Measurements from ENCODE around the gene NNAT. TPM values are rescaled to one million over a fixed set of nuclear protein-coding genes. Genes with fewer than 3 reads are reported as not detected.

NNAT gene
- total and polyA plus RNA-seq, 12 donors, result 0.24 to 1.1 (median 0.46) TPM; not detected in 5

DNA sequence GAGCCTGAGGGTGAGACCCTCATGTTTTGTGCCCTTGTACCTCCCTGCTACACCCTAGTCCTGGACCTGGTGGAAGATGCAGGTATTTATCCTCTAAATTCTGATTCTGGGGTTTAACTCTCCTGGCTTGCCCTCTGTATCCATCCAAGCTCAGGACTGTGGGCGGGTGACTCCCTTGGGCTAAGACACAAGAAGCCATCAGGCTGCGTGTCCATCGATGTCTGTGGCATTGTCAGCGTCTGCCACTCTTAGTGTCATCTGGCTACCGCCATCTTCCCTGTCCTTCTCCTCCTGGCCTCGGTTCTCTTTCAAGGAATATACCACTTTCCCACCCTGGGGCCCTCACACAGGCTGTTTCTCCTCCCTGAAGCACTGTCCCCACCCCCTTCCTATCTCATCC, 35.5 kb downstream of the NNAT start:
- Histone ChIP-seq H3K36me3 (no peaks in the 10 kb centered on the region), H3K9me3 (no peaks in the 10 kb centered on the region), H3K4me1 (no peaks in the 10 kb centered on the region), H3K27ac (no peak overlapping the region), H3K4me3 (no peak overlapping the region), H3K27me3 (peaks cover 0 to 12% (median 8%) of the 10 kb centered on the region in 7 donors)
- ATAC-seq, result no peak
- TF ChIP-seq, protein P1, sequence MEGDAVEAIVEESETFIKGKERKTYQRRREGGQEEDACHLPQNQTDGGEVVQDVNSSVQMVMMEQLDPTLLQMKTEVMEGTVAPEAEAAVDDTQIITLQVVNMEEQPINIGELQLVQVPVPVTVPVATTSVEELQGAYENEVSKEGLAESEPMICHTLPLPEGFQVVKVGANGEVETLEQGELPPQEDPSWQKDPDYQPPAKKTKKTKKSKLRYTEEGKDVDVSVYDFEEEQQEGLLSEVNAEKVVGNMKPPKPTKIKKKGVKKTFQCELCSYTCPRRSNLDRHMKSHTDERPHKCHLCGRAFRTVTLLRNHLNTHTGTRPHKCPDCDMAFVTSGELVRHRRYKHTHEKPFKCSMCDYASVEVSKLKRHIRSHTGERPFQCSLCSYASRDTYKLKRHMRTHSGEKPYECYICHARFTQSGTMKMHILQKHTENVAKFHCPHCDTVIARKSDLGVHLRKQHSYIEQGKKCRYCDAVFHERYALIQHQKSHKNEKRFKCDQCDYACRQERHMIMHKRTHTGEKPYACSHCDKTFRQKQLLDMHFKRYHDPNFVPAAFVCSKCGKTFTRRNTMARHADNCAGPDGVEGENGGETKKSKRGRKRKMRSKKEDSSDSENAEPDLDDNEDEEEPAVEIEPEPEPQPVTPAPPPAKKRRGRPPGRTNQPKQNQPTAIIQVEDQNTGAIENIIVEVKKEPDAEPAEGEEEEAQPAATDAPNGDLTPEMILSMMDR (IDR thresholded peaks at IDR 0.05), result no peak
- intact Hi-C loops (cut with DNase I), result no loop called here
- DNase-seq, result no peak
- WGBS, 2 donors, result 83 to 90% methylated on average over 6 of the region's 6 CpGs

DNA sequence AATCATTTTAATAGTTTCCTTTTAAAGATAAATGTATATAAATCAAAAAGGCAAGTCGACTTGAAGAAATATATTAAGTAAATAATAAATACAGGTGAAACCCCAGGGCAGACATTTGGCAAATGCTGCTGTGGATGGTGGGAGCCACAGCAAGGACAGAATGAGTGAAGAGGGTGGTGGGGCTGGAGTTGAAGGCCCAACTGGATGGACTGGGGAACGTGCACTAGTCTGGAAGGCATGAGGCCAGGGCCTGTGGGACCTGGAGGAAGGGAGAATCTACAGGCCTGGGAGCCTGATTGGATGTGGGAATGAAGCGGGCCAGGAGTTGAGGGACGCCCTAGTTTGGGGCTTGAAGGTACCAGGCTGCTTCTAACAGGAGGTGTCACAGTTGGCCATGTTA, 37.3 kb downstream of the NNAT start:
- WGBS, 2 donors, result 88 to 90% methylated on average over 4 of the region's 4 CpGs
- no peak overlapping the region for H3K4me3 ChIP-seq
- H3K36me3 ChIP-seq, result no peaks in the 10 kb centered on the region
- peaks cover 0 to 28% (median 23%) of the 10 kb centered on the region in 7 donors for H3K27me3 ChIP-seq
- ATAC-seq, result no peak
- DNase-seq, result no peak
- intact Hi-C loops (cut with DNase I), result no loop called here
- TF ChIP-seq, protein P1 (IDR thresholded peaks at IDR 0.05), result no peak
- no peak overlapping the region for H3K27ac ChIP-seq
- no peaks in the 10 kb centered on the region for H3K4me1 ChIP-seq
- no peaks in the 10 kb centered on the region for H3K9me3 ChIP-seq

GRCh38 chr20:37558779-37559178, 37.7 kb downstream of the NNAT start:
- H3K27ac ChIP-seq, result no peak overlapping the region
- TF ChIP-seq, protein P1 (IDR thresholded peaks at IDR 0.05), result no peak
- 67 to 69% methylated on average over 4 of the region's 4 CpGs for WGBS, 2 donors
- H3K9me3 ChIP-seq, result no peaks in the 10 kb centered on the region
- peaks cover 0 to 33% (median 28%) of the 10 kb centered on the region in 7 donors for H3K27me3 ChIP-seq
- DNase-seq (no peak), ATAC-seq (no peak)
- H3K4me3 ChIP-seq, result no peak overlapping the region
- intact Hi-C loops (cut with DNase I), result no loop called here
- H3K36me3 ChIP-seq, result no peaks in the 10 kb centered on the region
- H3K4me1 ChIP-seq, result no peaks in the 10 kb centered on the region

DNA sequence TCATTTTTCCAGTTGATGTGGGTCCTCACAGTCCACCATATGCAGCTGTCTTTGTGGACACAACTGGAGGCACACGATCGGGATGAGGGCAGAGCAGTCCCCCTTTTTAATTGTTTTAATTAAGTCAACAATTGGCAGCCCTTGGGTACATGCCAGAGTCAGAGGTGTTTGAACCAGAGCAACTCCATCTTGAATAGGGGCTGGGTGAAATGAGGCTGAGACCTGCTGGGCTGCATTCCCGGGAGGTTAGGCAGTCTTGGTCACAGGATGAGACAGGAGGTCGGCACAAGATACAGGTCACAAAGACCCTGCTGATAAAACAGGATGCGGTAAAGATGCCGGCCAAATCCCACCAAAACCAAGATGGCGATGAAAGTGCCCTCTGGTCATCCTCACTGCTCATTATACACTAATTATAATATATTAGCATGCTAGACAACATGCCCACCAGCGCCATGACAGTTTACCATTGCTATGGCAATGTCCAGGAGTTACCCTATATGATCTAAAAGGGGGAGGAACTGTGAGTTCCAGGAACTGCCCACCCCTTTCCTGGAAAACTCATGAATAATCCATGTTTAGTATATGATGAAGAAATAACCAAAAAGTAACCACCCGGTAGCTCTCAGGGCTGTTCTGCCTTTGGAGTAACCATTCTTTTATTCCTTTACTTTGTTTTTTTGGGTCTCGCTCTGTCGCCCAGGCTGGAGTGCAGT, 38.4 kb downstream of the NNAT start:
- WGBS, 2 donors, result 86 to 87% methylated on average over 11 of the region's 11 CpGs
- H3K36me3 ChIP-seq, result no peaks in the 10 kb centered on the region
- intact Hi-C loops (cut with DNase I), result loop anchor here in 9 of 10 donors (5.0 to 10.0 kb wide), 8 partner anchors 335 to 845 kb away; no protein-coding TSS in a partner anchor
- H3K4me3 ChIP-seq, result no peak overlapping the region
- TF ChIP-seq, protein P1 (IDR thresholded peaks at IDR 0.05), result no peak
- DNase-seq, result no peak
- no peak for ATAC-seq
- H3K9me3 ChIP-seq, result no peaks in the 10 kb centered on the region
- H3K27me3 ChIP-seq, result peaks cover 0 to 40% (median 35%) of the 10 kb centered on the region in 7 donors
- H3K27ac ChIP-seq, result no peak overlapping the region
- H3K4me1 ChIP-seq, result peaks cover 0 to 5% (median 3%) of the 10 kb centered on the region in 9 donors

All from heart right ventricle (tissue), 16 donors.